ENCODE results near the gene BCAS3.

Gene BCAS3

GRCh38 chr17:61081959-61082358 lies 404.3 kb downstream of the BCAS3 start:
- no peak for FAIRE-seq

- no peak for FAIRE-seq
Measured at GRCh38 chr17:61084260-61084659, 406.6 kb downstream of the BCAS3 start.

GRCh38 chr17:61087024-61087423 lies 409.4 kb downstream of the BCAS3 start:
- no peak for FAIRE-seq

GRCh38 chr17:61088556-61088955 lies 410.9 kb downstream of the BCAS3 start:
- no peak for FAIRE-seq

GRCh38 chr17:61091096-61091495 lies 413.4 kb downstream of the BCAS3 start:
- FAIRE-seq, result no peak

GRCh38 chr17:61097781-61098180 lies 420.1 kb downstream of the BCAS3 start:
- FAIRE-seq, result no peak

- FAIRE-seq, result no peak
Measured at GRCh38 chr17:61106354-61106753, 428.7 kb downstream of the BCAS3 start.

- no peak for FAIRE-seq
Measured at GRCh38 chr17:61116577-61116976, 438.9 kb downstream of the BCAS3 start.

GRCh38 chr17:61117983-61118382 lies 440.3 kb downstream of the BCAS3 start:
- FAIRE-seq, result no peak

GRCh38 chr17:61118871-61119270 lies 441.2 kb downstream of the BCAS3 start:
- no peak for FAIRE-seq

GRCh38 chr17:61122326-61122913 lies 444.8 kb downstream of the BCAS3 start:
- no peak for FAIRE-seq

- no peak for FAIRE-seq
Measured at GRCh38 chr17:61124562-61124961, 446.9 kb downstream of the BCAS3 start.

- no peak for FAIRE-seq
Measured at GRCh38 chr17:61126473-61127249, 449.0 kb downstream of the BCAS3 start.

- FAIRE-seq, result no peak
Measured at GRCh38 chr17:61127960-61128359, 450.3 kb downstream of the BCAS3 start.

GRCh38 chr17:61128661-61129115 lies 451.0 kb downstream of the BCAS3 start:
- FAIRE-seq, result no peak

GRCh38 chr17:61129267-61130254 lies 451.9 kb downstream of the BCAS3 start:
- FAIRE-seq, result no peak

GRCh38 chr17:61130330-61130729 lies 452.7 kb downstream of the BCAS3 start:
- FAIRE-seq, result no peak

- FAIRE-seq, result no peak
Measured at GRCh38 chr17:61131585-61131984, 453.9 kb downstream of the BCAS3 start.

- FAIRE-seq, result no peak
Measured at GRCh38 chr17:61132524-61132923, 454.9 kb downstream of the BCAS3 start.

- no peak for FAIRE-seq
Measured at GRCh38 chr17:61133853-61134252, 456.2 kb downstream of the BCAS3 start.

- FAIRE-seq, result no peak
Measured at GRCh38 chr17:61134551-61135235, 457.0 kb downstream of the BCAS3 start.

GRCh38 chr17:61135782-61136181 lies 458.1 kb downstream of the BCAS3 start:
- FAIRE-seq, result no peak

GRCh38 chr17:61136296-61136695 lies 458.6 kb downstream of the BCAS3 start:
- FAIRE-seq, result no peak

Data from TTC549 (cell line).